DOHH2 (cell line): ENCODE results near the gene FGFR3.

Experiments used
- H3F3A ChIP-seq: fragments of 200-600 bp; sonication (generic), shearing (Covaris generic); 2 replicates; pipeline ENCODE4 v1.6.0; 2016; ENCODE audit warnings: antibody characterized with exemption, mild to moderate bottlenecking; ENCODE audit not compliant: control insufficient read depth, insufficient read depth
- H3K27ac ChIP-seq: fragments of 200-600 bp; sonication (generic); 2 replicates; pipeline ENCODE4 v1.5.1; 2014; ENCODE audit warnings: low read depth, mild to moderate bottlenecking, low read length, moderate library complexity
- H3K27me3 ChIP-seq: fragments of 200-600 bp; sonication (generic); 2 replicates; pipeline ENCODE4 v1.6.1; 2014; ENCODE audit warnings: mild to moderate bottlenecking, low read length, mixed read lengths; ENCODE audit not compliant: control insufficient read depth
- H3K36me3 ChIP-seq: fragments of 200-600 bp; sonication (generic); 2 replicates; pipeline ENCODE4 v1.6.1; 2014; ENCODE audit warnings: mild to moderate bottlenecking, low read length, moderate library complexity, mixed read lengths; ENCODE audit not compliant: control insufficient read depth
- H3K4me1 ChIP-seq: fragments of 200-600 bp; sonication (generic); 2 replicates; pipeline ENCODE4 v1.6.1; 2014; ENCODE audit warnings: mild to moderate bottlenecking, low read length, mixed read lengths; ENCODE audit not compliant: control insufficient read depth
- H3K4me2 ChIP-seq: fragments of 200-600 bp; sonication (generic); 2 replicates; pipeline ENCODE4 v1.6.0; 2014; ENCODE audit warnings: mild to moderate bottlenecking, low read length, moderate library complexity
- H3K4me3 ChIP-seq: fragments of 200-600 bp; sonication (generic); 2 replicates; pipeline ENCODE4 v1.5.1; 2014; ENCODE audit warnings: mild to moderate bottlenecking, low read length, mixed read lengths
- H3K79me2 ChIP-seq: fragments of 200-600 bp; sonication (generic); 2 replicates; pipeline ENCODE4 v1.6.1; 2014; ENCODE audit warnings: mild to moderate bottlenecking, low read length, mixed read lengths; ENCODE audit not compliant: control insufficient read depth
- H3K9me2 ChIP-seq: fragments of 200-600 bp; sonication (generic); replicated peaks from 2 replicates; pipeline ENCODE4 v1.6.1; 2014; ENCODE audit warnings: mild to moderate bottlenecking, low read length, mixed read lengths; ENCODE audit not compliant: control insufficient read depth
- H3K9me3 ChIP-seq: fragments of 200-600 bp; sonication (generic); 2 replicates; pipeline ENCODE4 v1.6.1; 2014; ENCODE audit warnings: antibody characterized with exemption, low read length, mixed read lengths; ENCODE audit not compliant: control insufficient read depth, insufficient read depth
- H4K20me1 ChIP-seq: fragments of 200-600 bp; sonication (generic); 2 replicates; pipeline ENCODE4 v1.6.0; 2014; ENCODE audit warnings: low read depth, mild to moderate bottlenecking, antibody characterized with exemption, low read length, moderate library complexity; ENCODE audit not compliant: control insufficient read depth, insufficient read depth
- CTCF ChIP-seq: fragments of 200-600 bp; sonication (generic); IDR thresholded peaks from one replicate; pipeline ENCODE4 v1.5.1; 2014; ENCODE audit warnings: antibody characterized with exemption, mild to moderate bottlenecking, low read depth, low read length; ENCODE audit not compliant: poor library complexity, severe bottlenecking
- EZH2phosphoT487 ChIP-seq: fragments of 200-600 bp; sonication (generic); IDR thresholded peaks from 2 replicates; pipeline ENCODE4 v1.6.1; 2017; ENCODE audit warnings: borderline replicate concordance, mild to moderate bottlenecking, antibody characterized with exemption, low read length, moderate library complexity, mixed read lengths

Gene FGFR3

GRCh38 chr4:1823545-1823932, 30.4 kb downstream of the FGFR3 start:
- H3K4me2 ChIP-seq = no peak overlapping the region
- H3K79me2 ChIP-seq = no peaks in the 10 kb centered on the region
- no peaks in the 10 kb centered on the region for H3K4me1 ChIP-seq
- TF ChIP-seq CTCF (no peak), EZH2phosphoT487 (no peak)
- H3F3A ChIP-seq = no peaks in the 10 kb centered on the region
- peaks cover 57% of the 10 kb centered on the region for H3K36me3 ChIP-seq
- no peaks in the 10 kb centered on the region for H4K20me1 ChIP-seq
- H3K9me2 ChIP-seq = no peaks in the 10 kb centered on the region
- no peaks in the 10 kb centered on the region for H3K27me3 ChIP-seq
- H3K27ac ChIP-seq = no peak overlapping the region
- H3K4me3 ChIP-seq = no peak overlapping the region
- no peaks in the 10 kb centered on the region for H3K9me3 ChIP-seq

GRCh38 chr4:1824746-1825145, 31.7 kb downstream of the FGFR3 start:
- no peak overlapping the region for H3K4me2 ChIP-seq
- TF ChIP-seq CTCF = no peak
- no peak for TF ChIP-seq EZH2phosphoT487
- no peaks in the 10 kb centered on the region for H3K79me2 ChIP-seq
- no peaks in the 10 kb centered on the region for H3F3A ChIP-seq
- peaks cover 47% of the 10 kb centered on the region for H3K36me3 ChIP-seq
- no peaks in the 10 kb centered on the region for H3K27me3 ChIP-seq
- no peaks in the 10 kb centered on the region for H3K9me3 ChIP-seq
- H3K4me1 ChIP-seq = no peaks in the 10 kb centered on the region
- H3K4me3 ChIP-seq = no peak overlapping the region
- no peak overlapping the region for H3K27ac ChIP-seq
- H4K20me1 ChIP-seq = no peaks in the 10 kb centered on the region
- H3K9me2 ChIP-seq = no peaks in the 10 kb centered on the region

- Histone ChIP-seq H3K27ac (no peak overlapping the region), H4K20me1 (no peaks in the 10 kb centered on the region)
These were observed 32.2 kb downstream of the FGFR3 start for GRCh38 chr4:1825326-1825725.

More at GRCh38 chr4:1825326-1825725, 32.2 kb downstream of the FGFR3 start:
- peaks cover 43% of the 10 kb centered on the region for H3K36me3 ChIP-seq
- no peaks in the 10 kb centered on the region for H3K27me3 ChIP-seq
- no peaks in the 10 kb centered on the region for H3K79me2 ChIP-seq
- H3K9me2 ChIP-seq = no peaks in the 10 kb centered on the region
- no peaks in the 10 kb centered on the region for H3F3A ChIP-seq
- TF ChIP-seq EZH2phosphoT487 (no peak), CTCF (no peak)
- no peaks in the 10 kb centered on the region for H3K4me1 ChIP-seq
- no peak overlapping the region for H3K4me2 ChIP-seq
- H3K4me3 ChIP-seq = no peak overlapping the region
- no peaks in the 10 kb centered on the region for H3K9me3 ChIP-seq
